Measurements from ENCODE around the gene EMSY. TPM values are rescaled to one million over a fixed set of nuclear protein-coding genes. Genes with fewer than 3 reads are reported as not detected.
A peak's percentile ranks its signal among the peaks of the same experiment; 100 is the strongest.

The EMSY gene
- total and polyA plus RNA-seq, 2 of the 13 experiments (the other 11 are each of a cell fraction or from before 2014, with no cell fraction given) = 11.6 to 18.5 TPM

GRCh38 chr11:76444384-76445120 is at the start of gene EMSY (continued):
- TF ChIP-seq ZNF652 (CRISPR knock-in tag; IDR thresholded peaks at IDR 0.05; ENCODE audit: borderline replicate concordance, low read depth) = no peak
- no peak for TF ChIP-seq RELA (CRISPR knock-in tag; IDR thresholded peaks at IDR 0.05)
- no peak for TF ChIP-seq ZNF260 (CRISPR knock-in tag; IDR thresholded peaks at IDR 0.05; ENCODE audit: borderline replicate concordance, low read depth)
- no peak for TF ChIP-seq ZNF850 (CRISPR knock-in tag; conservative IDR thresholded peaks at IDR 0.05)
- TF ChIP-seq SAP130 (CRISPR knock-in tag; IDR thresholded peaks at IDR 0.05; ENCODE audit: low read depth) = peak; percentile 88
- no peak for TF ChIP-seq PLRG1 (conservative IDR thresholded peaks at IDR 0.05)
- no peak for TF ChIP-seq ZZZ3 (CRISPR knock-in tag; IDR thresholded peaks at IDR 0.05; ENCODE audit: borderline replicate concordance)
- TF ChIP-seq THAP9 (CRISPR knock-in tag; IDR thresholded peaks at IDR 0.05; ENCODE audit: borderline replicate concordance) = peak; percentile 80
- peak; percentile 82; the same call in 1 of the 2 replicates for TF ChIP-seq SMAD3 (CRISPR knock-in tag; IDR thresholded peaks at IDR 0.05)
- TF ChIP-seq, protein P1, sequence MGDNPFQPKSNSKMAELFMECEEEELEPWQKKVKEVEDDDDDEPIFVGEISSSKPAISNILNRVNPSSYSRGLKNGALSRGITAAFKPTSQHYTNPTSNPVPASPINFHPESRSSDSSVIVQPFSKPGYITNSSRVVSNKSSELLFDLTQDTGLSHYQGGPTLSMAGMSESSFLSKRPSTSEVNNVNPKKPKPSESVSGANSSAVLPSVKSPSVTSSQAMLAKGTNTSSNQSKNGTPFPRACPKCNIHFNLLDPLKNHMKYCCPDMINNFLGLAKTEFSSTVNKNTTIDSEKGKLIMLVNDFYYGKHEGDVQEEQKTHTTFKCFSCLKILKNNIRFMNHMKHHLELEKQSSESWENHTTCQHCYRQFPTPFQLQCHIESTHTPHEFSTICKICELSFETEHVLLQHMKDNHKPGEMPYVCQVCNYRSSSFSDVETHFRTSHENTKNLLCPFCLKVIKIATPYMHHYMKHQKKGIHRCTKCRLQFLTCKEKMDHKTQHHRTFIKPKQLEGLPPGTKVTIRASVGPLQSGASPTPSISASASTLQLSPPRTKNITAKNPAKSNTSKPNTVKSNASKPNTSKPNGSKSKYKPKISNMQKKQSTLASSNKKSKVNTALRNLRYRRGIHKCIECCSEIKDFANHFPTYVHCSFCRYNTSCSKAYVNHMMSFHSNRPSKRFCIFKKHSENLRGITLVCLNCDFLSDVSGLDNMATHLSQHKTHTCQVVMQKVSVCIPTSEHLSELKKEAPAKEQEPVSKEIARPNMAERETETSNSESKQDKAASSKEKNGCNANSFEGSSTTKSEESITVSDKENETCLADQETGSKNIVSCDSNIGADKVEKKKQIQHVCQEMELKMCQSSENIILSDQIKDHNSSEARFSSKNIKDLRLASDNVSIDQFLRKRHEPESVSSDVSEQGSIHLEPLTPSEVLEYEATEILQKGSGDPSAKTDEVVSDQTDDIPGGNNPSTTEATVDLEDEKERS (CRISPR knock-in tag; IDR thresholded peaks at IDR 0.05) = 0 out of 2 replicates have a peak, but pooled peaks have one; percentile 65
- peak; percentile 18; the same call in 1 of the 2 replicates for TF ChIP-seq ZNF607 (CRISPR knock-in tag; IDR thresholded peaks at IDR 0.05; ENCODE audit: borderline replicate concordance)
- TF ChIP-seq FOXM1 (CRISPR knock-in tag; IDR thresholded peaks at IDR 0.05) = no peak
- no peak for TF ChIP-seq TFAP4 (IDR thresholded peaks at IDR 0.05; ENCODE audit: borderline replicate concordance, low read depth)
- TF ChIP-seq ZFP90 (CRISPR knock-in tag; IDR thresholded peaks at IDR 0.05; ENCODE audit: borderline replicate concordance) = no peak
- no peak for TF ChIP-seq NFE2 (CRISPR knock-in tag; IDR thresholded peaks at IDR 0.05)
- no peak for TF ChIP-seq SMAD9 (CRISPR knock-in tag; IDR thresholded peaks at IDR 0.05)
- no peak for TF ChIP-seq MTF1 (CRISPR knock-in tag; IDR thresholded peaks at IDR 0.05)
- peak; percentile 99 for TF ChIP-seq HNRNPLL (IDR thresholded peaks at IDR 0.05; ENCODE audit: low read depth, low read length, poor library complexity, severe bottlenecking)
- peak; percentile 77; the same call in 1 of the 2 replicates for TF ChIP-seq ZFY (CRISPR knock-in tag; IDR thresholded peaks at IDR 0.05)
- TF ChIP-seq ISL2 (CRISPR knock-in tag; IDR thresholded peaks at IDR 0.05) = 0 out of 2 replicates have a peak, but pooled peaks have one; percentile 9
- no peak for TF ChIP-seq GABPA (IDR thresholded peaks at IDR 0.05; ENCODE audit: low read depth, low read length)
- TF ChIP-seq GABPA (CRISPR knock-in tag; IDR thresholded peaks at IDR 0.05; ENCODE audit: low read depth) = peak; percentile 81
- no peak for TF ChIP-seq NBN (conservative IDR thresholded peaks at IDR 0.05)
- no peak for TF ChIP-seq TAF15 (IDR thresholded peaks at IDR 0.05; ENCODE audit: low read depth, low read length, poor library complexity, severe bottlenecking)
- peak; percentile 50; the same call in 1 of the 2 replicates for TF ChIP-seq SIX1 (CRISPR knock-in tag; IDR thresholded peaks at IDR 0.05; ENCODE audit: borderline replicate concordance)
- peak; percentile 73; the same call in 1 of the 2 replicates for TF ChIP-seq GATA4 (IDR thresholded peaks at IDR 0.05; ENCODE audit: borderline replicate concordance, low read depth)
